ENCODE results near the gene UGT2A3. TPM values are rescaled to one million over a fixed set of nuclear protein-coding genes. Genes with fewer than 3 reads are reported as not detected.

The UGT2A3 gene
- total and polyA plus RNA-seq, 3 experiments from 2014 or later: not detected

- no peak overlapping the region for H3K27ac Mint-ChIP-seq
- peaks cover 0 to 5% (median 2%) of the 10 kb centered on the region in 5 donors for H3K9me3 Mint-ChIP-seq
- Histone ChIP-seq H3K4me3 (ENCODE audit: low read length) (no peak overlapping the region), H3K27ac (ENCODE audit: low read depth, low read length) (no peak overlapping the region), H3K27me3 (ENCODE audit: insufficient read depth, low read length, poor library complexity, severe bottlenecking) (no peaks in the 10 kb centered on the region), H3K36me3 (ENCODE audit: insufficient read depth, low read length) (no peaks in the 10 kb centered on the region), H3K4me1 (ENCODE audit: insufficient read depth, low read length) (no peaks in the 10 kb centered on the region), H3K9me3 (ENCODE audit: low read length) (no peaks in the 10 kb centered on the region)
- ChIA-PET POLR2A (no interaction called here), CTCF (no interaction called here)
- H3K36me3 Mint-ChIP-seq: no peaks in the 10 kb centered on the region
- no peak for DNase-seq
- no peaks in the 10 kb centered on the region for H3K4me1 Mint-ChIP-seq
- no peak overlapping the region for H3K4me3 Mint-ChIP-seq
- H3K27me3 Mint-ChIP-seq: no peaks in the 10 kb centered on the region
Measured at GRCh38 chr4:68907245-68907644, 44.4 kb downstream of the UGT2A3 start.

GRCh38 chr4:68906780-68907137 lies 44.8 kb downstream of the UGT2A3 start:
- CTCF ChIA-PET: no interaction called here
- Mint-ChIP-seq H3K36me3 (no peaks in the 10 kb centered on the region), H3K4me1 (no peaks in the 10 kb centered on the region), H3K9me3 (peaks cover 0 to 5% (median 2%) of the 10 kb centered on the region in 5 donors), H3K27ac (no peak overlapping the region), H3K27me3 (no peaks in the 10 kb centered on the region), H3K4me3 (no peak overlapping the region)
- POLR2A ChIA-PET: no interaction called here
- no peaks in the 10 kb centered on the region for H3K9me3 ChIP-seq (ENCODE audit: low read length)
- no peak overlapping the region for H3K27ac ChIP-seq (ENCODE audit: low read depth, low read length)
- no peak overlapping the region for H3K4me3 ChIP-seq (ENCODE audit: low read length)
- H3K27me3 ChIP-seq (ENCODE audit: insufficient read depth, low read length, poor library complexity, severe bottlenecking): no peaks in the 10 kb centered on the region
- DNase-seq: no peak
- H3K4me1 ChIP-seq (ENCODE audit: insufficient read depth, low read length): no peaks in the 10 kb centered on the region
- H3K36me3 ChIP-seq (ENCODE audit: insufficient read depth, low read length): no peaks in the 10 kb centered on the region

- ChIA-PET CTCF (no interaction called here), POLR2A (no interaction called here)
- Mint-ChIP-seq H3K27ac (no peak overlapping the region), H3K4me3 (no peak overlapping the region), H3K27me3 (no peaks in the 10 kb centered on the region), H3K36me3 (no peaks in the 10 kb centered on the region), H3K9me3 (peaks cover 0 to 5% (median 2%) of the 10 kb centered on the region in 5 donors), H3K4me1 (no peaks in the 10 kb centered on the region)
- H3K36me3 ChIP-seq (ENCODE audit: insufficient read depth, low read length): no peaks in the 10 kb centered on the region
- no peak overlapping the region for H3K27ac ChIP-seq (ENCODE audit: low read depth, low read length)
- no peak for DNase-seq
- no peaks in the 10 kb centered on the region for H3K27me3 ChIP-seq (ENCODE audit: insufficient read depth, low read length, poor library complexity, severe bottlenecking)
- H3K4me1 ChIP-seq (ENCODE audit: insufficient read depth, low read length): no peaks in the 10 kb centered on the region
- no peak overlapping the region for H3K4me3 ChIP-seq (ENCODE audit: low read length)
- no peaks in the 10 kb centered on the region for H3K9me3 ChIP-seq (ENCODE audit: low read length)
Measured at GRCh38 chr4:68905939-68906779, 45.4 kb downstream of the UGT2A3 start.

- H3K4me1 Mint-ChIP-seq: no peaks in the 10 kb centered on the region
- no peak for DNase-seq
- H3K27ac ChIP-seq (ENCODE audit: low read depth, low read length): no peak overlapping the region
- H3K4me3 Mint-ChIP-seq: no peak overlapping the region
- H3K9me3 Mint-ChIP-seq: peaks cover 0 to 5% (median 2%) of the 10 kb centered on the region in 5 donors
- H3K9me3 ChIP-seq (ENCODE audit: low read length): no peaks in the 10 kb centered on the region
- ChIA-PET CTCF (no interaction called here), POLR2A (no interaction called here)
- no peaks in the 10 kb centered on the region for H3K4me1 ChIP-seq (ENCODE audit: insufficient read depth, low read length)
- no peaks in the 10 kb centered on the region for H3K36me3 ChIP-seq (ENCODE audit: insufficient read depth, low read length)
- no peaks in the 10 kb centered on the region for H3K27me3 ChIP-seq (ENCODE audit: insufficient read depth, low read length, poor library complexity, severe bottlenecking)
- no peaks in the 10 kb centered on the region for H3K27me3 Mint-ChIP-seq
- H3K4me3 ChIP-seq (ENCODE audit: low read length): no peak overlapping the region
- no peaks in the 10 kb centered on the region for H3K36me3 Mint-ChIP-seq
- no peak overlapping the region for H3K27ac Mint-ChIP-seq
Measured at GRCh38 chr4:68905598-68905938, 46.0 kb downstream of the UGT2A3 start.

- POLR2A ChIA-PET: no interaction called here
- no peaks in the 10 kb centered on the region for H3K36me3 Mint-ChIP-seq
Measured at GRCh38 chr4:68904786-68905185, 46.8 kb downstream of the UGT2A3 start.

GRCh38 chr4:68896749-68897148 lies 54.9 kb downstream of the UGT2A3 start:
- H3K4me1 Mint-ChIP-seq: no peaks in the 10 kb centered on the region
- Histone ChIP-seq H3K4me3 (ENCODE audit: low read length) (no peak overlapping the region), H3K4me1 (ENCODE audit: insufficient read depth, low read length) (no peaks in the 10 kb centered on the region), H3K36me3 (ENCODE audit: insufficient read depth, low read length) (no peaks in the 10 kb centered on the region), H3K9me3 (ENCODE audit: low read length) (no peaks in the 10 kb centered on the region), H3K27me3 (ENCODE audit: insufficient read depth, low read length, poor library complexity, severe bottlenecking) (no peaks in the 10 kb centered on the region), H3K27ac (ENCODE audit: low read depth, low read length) (no peak overlapping the region)
- ChIA-PET POLR2A (no interaction called here), CTCF (no interaction called here)
- H3K36me3 Mint-ChIP-seq: no peaks in the 10 kb centered on the region
- no peaks in the 10 kb centered on the region for H3K27me3 Mint-ChIP-seq
- peaks cover 0 to 6% (median 0%) of the 10 kb centered on the region in 5 donors for H3K9me3 Mint-ChIP-seq
- no peak overlapping the region for H3K4me3 Mint-ChIP-seq
- H3K27ac Mint-ChIP-seq: no peak overlapping the region
- DNase-seq: no peak

More at GRCh38 chr4:68904786-68905185, 46.8 kb downstream of the UGT2A3 start:
- H3K27ac ChIP-seq (ENCODE audit: low read depth, low read length): no peak overlapping the region
- H3K27me3 ChIP-seq (ENCODE audit: insufficient read depth, low read length, poor library complexity, severe bottlenecking): no peaks in the 10 kb centered on the region
- H3K4me3 Mint-ChIP-seq: no peak overlapping the region
- H3K4me3 ChIP-seq (ENCODE audit: low read length): no peak overlapping the region
- H3K9me3 ChIP-seq (ENCODE audit: low read length): no peaks in the 10 kb centered on the region
- H3K27ac Mint-ChIP-seq: no peak overlapping the region
- peaks cover 0 to 5% (median 4%) of the 10 kb centered on the region in 5 donors for H3K9me3 Mint-ChIP-seq
- CTCF ChIA-PET: no interaction called here
- H3K27me3 Mint-ChIP-seq: no peaks in the 10 kb centered on the region
- DNase-seq: no peak
- H3K4me1 Mint-ChIP-seq: no peaks in the 10 kb centered on the region
- no peaks in the 10 kb centered on the region for H3K36me3 ChIP-seq (ENCODE audit: insufficient read depth, low read length)
- H3K4me1 ChIP-seq (ENCODE audit: insufficient read depth, low read length): no peaks in the 10 kb centered on the region

- no peak for DNase-seq
- H3K9me3 ChIP-seq (ENCODE audit: low read length): no peaks in the 10 kb centered on the region
- ChIA-PET POLR2A (no interaction called here), CTCF (no interaction called here)
- no peak overlapping the region for H3K4me3 ChIP-seq (ENCODE audit: low read length)
- no peaks in the 10 kb centered on the region for H3K27me3 ChIP-seq (ENCODE audit: insufficient read depth, low read length, poor library complexity, severe bottlenecking)
- peaks cover 0 to 5% (median 0%) of the 10 kb centered on the region in 5 donors for H3K9me3 Mint-ChIP-seq
- H3K4me1 Mint-ChIP-seq: no peaks in the 10 kb centered on the region
- no peak overlapping the region for H3K27ac Mint-ChIP-seq
- H3K36me3 ChIP-seq (ENCODE audit: insufficient read depth, low read length): no peaks in the 10 kb centered on the region
- no peak overlapping the region for H3K27ac ChIP-seq (ENCODE audit: low read depth, low read length)
- no peaks in the 10 kb centered on the region for H3K4me1 ChIP-seq (ENCODE audit: insufficient read depth, low read length)
- H3K27me3 Mint-ChIP-seq: no peaks in the 10 kb centered on the region
- no peaks in the 10 kb centered on the region for H3K36me3 Mint-ChIP-seq
- H3K4me3 Mint-ChIP-seq: no peak overlapping the region
Measured at GRCh38 chr4:68895561-68896198, 55.9 kb downstream of the UGT2A3 start.

GRCh38 chr4:68892861-68893260 lies 58.7 kb downstream of the UGT2A3 start:
- H3K4me3 ChIP-seq (ENCODE audit: low read length): no peak overlapping the region

More at GRCh38 chr4:68892861-68893260, 58.7 kb downstream of the UGT2A3 start:
- Mint-ChIP-seq H3K9me3 (no peaks in the 10 kb centered on the region), H3K27me3 (no peaks in the 10 kb centered on the region), H3K4me3 (no peak overlapping the region), H3K4me1 (no peaks in the 10 kb centered on the region), H3K36me3 (no peaks in the 10 kb centered on the region), H3K27ac (no peak overlapping the region)
- Histone ChIP-seq H3K36me3 (ENCODE audit: insufficient read depth, low read length) (no peaks in the 10 kb centered on the region), H3K9me3 (ENCODE audit: low read length) (no peaks in the 10 kb centered on the region), H3K27ac (ENCODE audit: low read depth, low read length) (no peak overlapping the region), H3K27me3 (ENCODE audit: insufficient read depth, low read length, poor library complexity, severe bottlenecking) (no peaks in the 10 kb centered on the region), H3K4me1 (ENCODE audit: insufficient read depth, low read length) (no peaks in the 10 kb centered on the region)
- ChIA-PET POLR2A (no interaction called here), CTCF (no interaction called here)
- DNase-seq: no peak
